ENCODE measurements around the gene TCERG1L. TPM values are rescaled to one million over a fixed set of nuclear protein-coding genes. Genes with fewer than 3 reads are reported as not detected.
"Not testable (repeated sequence)": the region's sequence is repeated elsewhere in the genome, so short reads cannot be mapped to it uniquely, and the experiment has no call there.

Gene TCERG1L
- total RNA-seq, 1 experiment from 2014 or later: not detected

DNA sequence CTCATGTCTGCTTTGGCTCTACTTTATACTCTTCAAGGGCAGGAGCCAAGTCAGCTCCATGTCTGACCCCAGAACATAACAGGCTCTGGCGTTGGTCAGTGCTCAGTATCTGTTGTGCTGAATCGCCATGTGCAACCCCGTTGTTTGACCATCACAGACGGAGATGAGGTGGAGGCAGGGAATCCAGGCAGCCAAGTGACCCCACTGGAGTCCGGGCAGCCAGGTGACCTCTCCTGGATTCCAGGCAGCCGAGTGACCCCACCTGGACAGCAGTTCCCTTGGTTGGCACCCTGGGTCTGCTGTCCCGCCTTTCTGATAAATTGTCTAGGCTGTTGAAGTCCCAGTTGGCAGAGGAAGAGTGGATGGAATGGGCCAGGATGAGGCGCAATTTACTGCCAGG lies 232.2 kb downstream of the TCERG1L start:
- Histone ChIP-seq H4K20me1 (ENCODE audit: insufficient read depth, low read depth, low read length) (no peaks in the 10 kb centered on the region; the same call in 1 of the 2 replicates), H3K9ac (ENCODE audit: low read length) (no peak overlapping the region), H3K4me3 (ENCODE audit: low read length) (no peak overlapping the region), H3K36me3 (ENCODE audit: insufficient read depth, low read length) (no peaks in the 10 kb centered on the region), H2AFZ (ENCODE audit: low read length) (no peak overlapping the region), H3K4me1 (ENCODE audit: low read length) (peaks cover 11% of the 10 kb centered on the region), H3K4me2 (ENCODE audit: low read depth, low read length, poor library complexity, severe bottlenecking) (no peak overlapping the region), H3K27me3 (ENCODE audit: low read length) (no peaks in the 10 kb centered on the region), H3K9me3 (ENCODE audit: low read length) (no peaks in the 10 kb centered on the region), H3K79me2 (ENCODE audit: low read length) (no peaks in the 10 kb centered on the region), H3K27ac (ENCODE audit: low read length) (no peak overlapping the region), H3K9me2 (replicated peaks; ENCODE audit: insufficient read depth, low read length) (no peaks in the 10 kb centered on the region)
- no peak for DNase-seq

DNA sequence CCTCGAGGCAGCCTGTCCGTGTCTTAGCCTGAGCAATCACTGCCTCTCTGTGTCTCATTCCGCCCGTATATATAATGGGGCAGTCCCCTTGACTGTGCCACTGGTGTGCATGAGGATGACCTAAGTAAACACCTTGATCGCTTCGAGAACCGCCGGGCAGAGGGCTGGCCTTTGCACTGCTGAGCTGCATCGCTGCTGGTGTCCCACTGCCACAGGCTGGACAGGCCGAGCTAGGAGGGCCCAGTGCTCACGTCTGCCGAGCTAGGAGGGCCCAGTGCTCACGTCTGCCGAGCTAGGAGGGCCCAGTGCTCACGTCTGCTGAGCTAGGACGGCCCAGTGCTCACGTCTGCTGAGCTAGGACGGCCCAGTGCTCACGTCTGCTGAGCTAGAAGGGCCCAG lies 232.6 kb downstream of the TCERG1L start:
- H3K9ac ChIP-seq (ENCODE audit: low read length); H2AFZ ChIP-seq (ENCODE audit: low read length); H4K20me1 ChIP-seq (ENCODE audit: insufficient read depth, low read depth, low read length); H3K4me3 ChIP-seq (ENCODE audit: low read length); H3K79me2 ChIP-seq (ENCODE audit: low read length); H3K36me3 ChIP-seq (ENCODE audit: insufficient read depth, low read length); DNase-seq; H3K9me2 ChIP-seq (replicated peaks; ENCODE audit: insufficient read depth, low read length); H3K4me2 ChIP-seq (ENCODE audit: low read depth, low read length, poor library complexity, severe bottlenecking); H3K27ac ChIP-seq (ENCODE audit: low read length); H3K27me3 ChIP-seq (ENCODE audit: low read length); H3K9me3 ChIP-seq (ENCODE audit: low read length): not testable (repeated sequence)
- peaks cover 11% of the 10 kb centered on the region for H3K4me1 ChIP-seq (ENCODE audit: low read length)

DNA sequence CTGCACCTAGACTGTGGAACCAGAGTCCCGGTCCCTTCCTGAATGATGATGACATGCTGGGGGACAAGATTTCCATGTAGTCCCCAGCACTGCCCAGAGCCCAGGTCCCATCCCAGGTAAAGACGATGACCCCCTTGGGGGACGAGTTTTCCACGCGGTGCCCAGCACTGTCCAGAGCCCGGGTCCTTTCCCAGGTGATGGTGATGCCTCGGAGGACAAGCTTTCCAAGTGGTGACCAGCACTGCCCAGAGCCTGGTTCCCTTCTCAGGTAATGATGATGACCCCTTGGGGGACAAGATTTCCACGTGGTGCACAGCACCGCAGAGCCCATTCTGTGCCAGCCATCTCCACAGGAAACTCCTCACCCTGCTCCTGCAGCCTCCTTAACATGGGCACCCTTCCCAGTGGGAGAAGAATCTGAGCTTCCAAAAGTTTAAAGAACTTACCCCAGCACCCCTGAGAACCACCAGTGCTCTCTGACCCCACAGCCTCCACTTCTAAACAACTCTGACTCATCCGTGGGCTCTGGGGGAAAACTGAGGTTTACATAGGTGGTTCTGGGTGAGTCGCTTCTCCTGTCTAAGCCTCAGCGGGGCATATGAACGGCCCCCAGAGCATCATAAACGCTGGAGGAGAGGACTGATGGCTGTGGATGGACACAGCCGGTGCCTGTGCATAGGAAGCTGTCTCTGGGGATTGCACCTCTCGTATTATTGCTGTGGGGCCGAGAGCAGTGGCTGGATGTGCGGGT lies 233.2 kb downstream of the TCERG1L start:
- no peak for DNase-seq

DNA sequence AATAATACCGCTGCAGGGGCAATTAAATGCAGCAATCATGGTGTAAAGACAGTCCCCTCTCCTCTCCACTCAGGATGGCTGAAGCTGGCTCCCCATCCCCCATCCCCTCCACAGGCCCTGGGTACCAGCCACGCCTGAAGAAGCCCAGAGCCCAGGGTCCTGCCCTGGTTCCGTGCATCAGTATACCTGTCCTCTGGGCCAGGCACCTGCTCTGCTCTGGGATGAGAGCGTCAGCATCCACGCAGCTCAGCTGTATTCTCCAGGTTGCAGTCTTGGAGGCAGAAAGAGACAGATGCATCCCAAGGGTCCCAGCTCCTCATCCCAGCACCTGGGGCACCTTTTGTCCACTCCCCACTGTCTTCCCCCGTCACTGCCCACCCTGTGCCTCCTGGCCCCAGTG lies 233.8 kb downstream of the TCERG1L start:
- no peaks in the 10 kb centered on the region for H3K79me2 ChIP-seq (ENCODE audit: low read length)
- no peaks in the 10 kb centered on the region for H3K9me3 ChIP-seq (ENCODE audit: low read length)
- H3K9ac ChIP-seq (ENCODE audit: low read length): no peak overlapping the region
- H3K36me3 ChIP-seq (ENCODE audit: insufficient read depth, low read length): no peaks in the 10 kb centered on the region
- no peak overlapping the region for H3K27ac ChIP-seq (ENCODE audit: low read length)
- H2AFZ ChIP-seq (ENCODE audit: low read length): no peak overlapping the region
- no peak for DNase-seq
- no peak overlapping the region for H3K4me2 ChIP-seq (ENCODE audit: low read depth, low read length, poor library complexity, severe bottlenecking)
- H3K9me2 ChIP-seq (replicated peaks; ENCODE audit: insufficient read depth, low read length): no peaks in the 10 kb centered on the region
- no peaks in the 10 kb centered on the region; the same call in 1 of the 2 replicates for H4K20me1 ChIP-seq (ENCODE audit: insufficient read depth, low read depth, low read length)
- no peak overlapping the region for H3K4me3 ChIP-seq (ENCODE audit: low read length)
- H3K27me3 ChIP-seq (ENCODE audit: low read length): no peaks in the 10 kb centered on the region
- peaks cover 11% of the 10 kb centered on the region for H3K4me1 ChIP-seq (ENCODE audit: low read length)

More for the DNA sequence above, 233.2 kb downstream of the TCERG1L start:
- no peaks in the 10 kb centered on the region for H3K9me3 ChIP-seq (ENCODE audit: low read length)
- no peaks in the 10 kb centered on the region for H3K27me3 ChIP-seq (ENCODE audit: low read length)
- H3K4me1 ChIP-seq (ENCODE audit: low read length): peaks cover 11% of the 10 kb centered on the region
- no peaks in the 10 kb centered on the region for H3K36me3 ChIP-seq (ENCODE audit: insufficient read depth, low read length)
- no peak overlapping the region for H3K4me2 ChIP-seq (ENCODE audit: low read depth, low read length, poor library complexity, severe bottlenecking)
- no peaks in the 10 kb centered on the region for H3K79me2 ChIP-seq (ENCODE audit: low read length)
- H3K4me3 ChIP-seq (ENCODE audit: low read length): no peak overlapping the region
- no peak overlapping the region for H2AFZ ChIP-seq (ENCODE audit: low read length)
- no peak overlapping the region for H3K9ac ChIP-seq (ENCODE audit: low read length)
- H3K27ac ChIP-seq (ENCODE audit: low read length): no peak overlapping the region
- no peaks in the 10 kb centered on the region; the same call in 1 of the 2 replicates for H4K20me1 ChIP-seq (ENCODE audit: insufficient read depth, low read depth, low read length)
- H3K9me2 ChIP-seq (replicated peaks; ENCODE audit: insufficient read depth, low read length): no peaks in the 10 kb centered on the region

DNA sequence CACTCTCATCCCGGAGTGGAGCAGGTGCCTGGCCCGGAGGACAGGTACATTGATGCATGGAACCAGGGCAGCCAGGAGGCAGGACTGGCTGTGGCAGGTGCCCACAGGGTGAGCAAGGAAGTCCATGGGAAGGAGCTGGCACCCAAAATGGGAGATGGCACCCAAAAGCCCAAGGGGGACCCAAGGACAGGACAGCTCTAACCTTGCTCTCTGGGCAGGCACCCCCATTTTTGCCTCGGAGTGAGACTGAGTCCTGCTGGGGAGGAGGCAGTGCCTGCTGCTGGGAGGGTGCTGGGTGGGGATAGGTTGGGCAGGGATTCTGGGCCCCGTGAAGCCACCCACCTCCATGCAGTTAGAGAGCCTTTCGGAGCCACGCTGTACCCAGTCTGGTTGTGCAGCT lies 234.5 kb downstream of the TCERG1L start:
- H3K4me3 ChIP-seq (ENCODE audit: low read length): no peak overlapping the region
- peaks cover 11% of the 10 kb centered on the region for H3K4me1 ChIP-seq (ENCODE audit: low read length)
- H3K27ac ChIP-seq (ENCODE audit: low read length): no peak overlapping the region
- no peaks in the 10 kb centered on the region; the same call in 1 of the 2 replicates for H4K20me1 ChIP-seq (ENCODE audit: insufficient read depth, low read depth, low read length)
- no peaks in the 10 kb centered on the region for H3K79me2 ChIP-seq (ENCODE audit: low read length)
- DNase-seq: no peak
- H3K36me3 ChIP-seq (ENCODE audit: insufficient read depth, low read length): no peaks in the 10 kb centered on the region
- no peak overlapping the region for H3K4me2 ChIP-seq (ENCODE audit: low read depth, low read length, poor library complexity, severe bottlenecking)
- no peak overlapping the region for H2AFZ ChIP-seq (ENCODE audit: low read length)
- H3K9me3 ChIP-seq (ENCODE audit: low read length): no peaks in the 10 kb centered on the region
- H3K27me3 ChIP-seq (ENCODE audit: low read length): no peaks in the 10 kb centered on the region
- H3K9ac ChIP-seq (ENCODE audit: low read length): no peak overlapping the region
- no peaks in the 10 kb centered on the region for H3K9me2 ChIP-seq (replicated peaks; ENCODE audit: insufficient read depth, low read length)

DNA sequence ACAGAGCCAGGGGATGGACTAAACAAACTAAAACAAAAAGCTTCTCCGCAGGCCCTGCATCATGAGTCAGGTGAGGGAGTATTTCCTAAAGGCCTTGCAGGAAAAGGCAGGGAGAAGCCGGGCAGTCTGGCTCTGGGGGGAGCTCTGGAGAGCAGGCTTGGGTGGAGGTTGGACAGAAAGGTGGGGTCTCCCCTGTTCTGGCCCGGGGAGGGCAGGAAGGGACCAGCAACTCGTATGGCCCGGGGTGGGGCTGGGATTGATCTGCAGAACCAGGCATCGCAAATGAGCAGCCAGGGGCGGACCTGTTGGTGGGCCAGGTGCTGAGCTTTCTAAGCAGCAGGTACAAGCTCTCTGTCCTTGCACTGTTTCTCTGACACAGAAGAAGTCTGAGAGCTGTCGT lies 235.2 kb downstream of the TCERG1L start:
- Histone ChIP-seq H3K79me2 (ENCODE audit: low read length) (no peaks in the 10 kb centered on the region), H4K20me1 (ENCODE audit: insufficient read depth, low read depth, low read length) (no peaks in the 10 kb centered on the region; the same call in 1 of the 2 replicates), H3K27ac (ENCODE audit: low read length) (no peak overlapping the region), H3K9ac (ENCODE audit: low read length) (no peak overlapping the region), H2AFZ (ENCODE audit: low read length) (no peak overlapping the region), H3K36me3 (ENCODE audit: insufficient read depth, low read length) (no peaks in the 10 kb centered on the region), H3K27me3 (ENCODE audit: low read length) (no peaks in the 10 kb centered on the region), H3K4me3 (ENCODE audit: low read length) (no peak overlapping the region), H3K9me2 (replicated peaks; ENCODE audit: insufficient read depth, low read length) (no peaks in the 10 kb centered on the region), H3K9me3 (ENCODE audit: low read length) (no peaks in the 10 kb centered on the region), H3K4me2 (ENCODE audit: low read depth, low read length, poor library complexity, severe bottlenecking) (no peak overlapping the region), H3K4me1 (ENCODE audit: low read length) (peaks cover 11% of the 10 kb centered on the region)
- DNase-seq: no peak

DNA sequence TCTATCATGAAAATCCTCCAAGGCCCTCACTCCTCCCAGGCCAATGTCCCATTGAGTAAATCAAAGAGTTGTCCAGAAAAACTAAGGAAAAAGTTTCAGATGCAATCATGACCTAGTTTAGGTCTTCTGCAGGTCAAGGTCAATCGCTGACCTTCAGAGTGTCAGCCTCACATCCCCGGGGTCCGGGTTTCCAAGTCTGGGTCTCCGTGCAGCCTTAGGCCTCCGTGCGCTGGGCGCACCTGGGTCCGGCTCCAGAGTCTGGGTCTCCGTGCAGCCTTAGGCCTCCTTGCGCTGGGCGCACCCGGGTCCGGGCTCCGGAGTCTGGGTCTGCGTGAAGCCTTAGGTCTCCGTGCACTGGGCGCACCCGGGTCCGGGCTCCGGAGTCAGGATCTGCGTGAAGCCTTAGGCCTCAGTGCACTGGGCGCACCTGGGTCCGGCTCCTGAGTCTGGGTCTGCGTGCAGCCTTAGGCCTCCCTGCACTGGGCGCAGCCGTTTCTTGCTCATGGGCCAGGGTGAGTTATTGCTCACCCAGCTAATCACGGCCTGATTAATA lies 236.2 kb downstream of the TCERG1L start:
- no peaks in the 10 kb centered on the region for H3K9me3 ChIP-seq (ENCODE audit: low read length)
- no peak overlapping the region for H3K27ac ChIP-seq (ENCODE audit: low read length)
- no peak for DNase-seq
- no peaks in the 10 kb centered on the region for H3K36me3 ChIP-seq (ENCODE audit: insufficient read depth, low read length)
- no peak overlapping the region for H2AFZ ChIP-seq (ENCODE audit: low read length)
- no peak overlapping the region for H3K9ac ChIP-seq (ENCODE audit: low read length)
- peaks cover 11% of the 10 kb centered on the region for H3K4me1 ChIP-seq (ENCODE audit: low read length)
- H3K4me3 ChIP-seq (ENCODE audit: low read length): no peak overlapping the region
- no peaks in the 10 kb centered on the region for H3K27me3 ChIP-seq (ENCODE audit: low read length)
- no peak overlapping the region for H3K4me2 ChIP-seq (ENCODE audit: low read depth, low read length, poor library complexity, severe bottlenecking)
- H3K9me2 ChIP-seq (replicated peaks; ENCODE audit: insufficient read depth, low read length): no peaks in the 10 kb centered on the region
- no peaks in the 10 kb centered on the region; the same call in 1 of the 2 replicates for H4K20me1 ChIP-seq (ENCODE audit: insufficient read depth, low read depth, low read length)
- H3K79me2 ChIP-seq (ENCODE audit: low read length): no peaks in the 10 kb centered on the region

DNA sequence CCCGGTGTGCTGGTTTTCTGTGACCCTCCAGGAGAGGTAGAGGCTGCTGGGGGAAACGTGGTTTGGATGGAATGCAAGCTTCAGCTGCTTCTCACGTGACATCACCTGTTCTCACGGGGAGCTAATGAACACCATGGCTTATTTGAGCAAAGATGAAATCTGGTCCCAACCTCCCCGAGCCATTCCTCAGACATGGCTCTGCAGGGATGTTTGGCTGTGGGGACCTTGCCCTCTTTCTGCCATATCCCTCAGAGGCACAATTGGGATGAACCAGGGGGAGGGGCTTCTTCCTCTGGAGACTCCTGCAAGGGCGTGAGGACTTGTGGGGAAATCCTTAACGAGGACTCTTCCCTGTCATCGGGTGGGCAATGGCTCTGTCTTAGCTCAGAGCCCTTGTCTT lies 236.8 kb downstream of the TCERG1L start:
- DNase-seq: no peak
- Histone ChIP-seq H3K4me2 (ENCODE audit: low read depth, low read length, poor library complexity, severe bottlenecking) (no peak overlapping the region), H3K9me2 (replicated peaks; ENCODE audit: insufficient read depth, low read length) (no peaks in the 10 kb centered on the region), H3K9me3 (ENCODE audit: low read length) (no peaks in the 10 kb centered on the region), H3K9ac (ENCODE audit: low read length) (no peak overlapping the region), H3K36me3 (ENCODE audit: insufficient read depth, low read length) (no peaks in the 10 kb centered on the region), H3K79me2 (ENCODE audit: low read length) (no peaks in the 10 kb centered on the region), H3K4me1 (ENCODE audit: low read length) (peaks cover 11% of the 10 kb centered on the region), H2AFZ (ENCODE audit: low read length) (no peak overlapping the region), H4K20me1 (ENCODE audit: insufficient read depth, low read depth, low read length) (no peaks in the 10 kb centered on the region; the same call in 1 of the 2 replicates), H3K27me3 (ENCODE audit: low read length) (no peaks in the 10 kb centered on the region), H3K27ac (ENCODE audit: low read length) (no peak overlapping the region), H3K4me3 (ENCODE audit: low read length) (no peak overlapping the region)

Data from Karpas-422 (cell line).